ENCODE data around the gene MUSTN1.

GRCh38 chr3:52866427-52866826 lies 31.6 kb upstream of the MUSTN1 start:
- TF ChIP-seq ZNF274 (IDR thresholded peaks at IDR 0.05; ENCODE audit: low read depth, low read length) (no peak), YY1 (IDR thresholded peaks at IDR 0.05; ENCODE audit: insufficient read depth, insufficient read length) (no peak)

Measured in NT2/D1 (cell line).